ENCODE measurements around the gene NOL4L. TPM values are rescaled to one million over a fixed set of nuclear protein-coding genes. Genes with fewer than 3 reads are reported as not detected.
A peak's percentile ranks its signal among the peaks of the same experiment; 100 is the strongest.

The NOL4L gene
- total RNA-seq, 1 experiment from 2014 or later: 23.8 TPM

- no peak for DNase-seq (ENCODE audit: low read depth)
Measured at GRCh38 chr20:32563311-32564272, 21.5 kb downstream of the NOL4L start.

GRCh38 chr20:32562495-32562911, 22.6 kb downstream of the NOL4L start:
- no peak for DNase-seq (ENCODE audit: low read depth)

GRCh38 chr20:32560989-32561830, 23.9 kb downstream of the NOL4L start:
- no peak for DNase-seq (ENCODE audit: low read depth)

GRCh38 chr20:32560482-32560988, 24.6 kb downstream of the NOL4L start:
- no peak for DNase-seq (ENCODE audit: low read depth)

- DNase-seq (ENCODE audit: low read depth): no peak
Measured at GRCh38 chr20:32559753-32560380, 25.3 kb downstream of the NOL4L start.

- no peak for DNase-seq (ENCODE audit: low read depth)
Measured at GRCh38 chr20:32559205-32559752, 25.9 kb downstream of the NOL4L start.

- DNase-seq (ENCODE audit: low read depth): no peak
Measured at GRCh38 chr20:32558526-32558925, 26.6 kb downstream of the NOL4L start.

GRCh38 chr20:32557319-32557718, 27.8 kb downstream of the NOL4L start:
- DNase-seq (ENCODE audit: low read depth): no peak

GRCh38 chr20:32556312-32557184, 28.6 kb downstream of the NOL4L start:
- no peak for DNase-seq (ENCODE audit: low read depth)

- no peak for DNase-seq (ENCODE audit: low read depth)
Measured at GRCh38 chr20:32555584-32555983, 29.5 kb downstream of the NOL4L start.

- no peak for DNase-seq (ENCODE audit: low read depth)
Measured at GRCh38 chr20:32554965-32555289, 30.2 kb downstream of the NOL4L start.

- DNase-seq (ENCODE audit: low read depth): no peak
Measured at GRCh38 chr20:32553618-32554017, 31.5 kb downstream of the NOL4L start.

- no peak for DNase-seq (ENCODE audit: low read depth)
Measured at GRCh38 chr20:32551693-32552092, 33.4 kb downstream of the NOL4L start.

- DNase-seq (ENCODE audit: low read depth): no peak
Measured at GRCh38 chr20:32549842-32550241, 35.3 kb downstream of the NOL4L start.

GRCh38 chr20:32547753-32548034, 37.4 kb downstream of the NOL4L start:
- DNase-seq (ENCODE audit: low read depth): no peak

GRCh38 chr20:32546918-32547752, 38.0 kb downstream of the NOL4L start:
- DNase-seq (ENCODE audit: low read depth): no peak

GRCh38 chr20:32544893-32545840, 40.0 kb downstream of the NOL4L start:
- peak; percentile 35 for DNase-seq (ENCODE audit: low read depth)

- no peak for DNase-seq (ENCODE audit: low read depth)
Measured at GRCh38 chr20:32544260-32544722, 40.8 kb downstream of the NOL4L start.

All from HT1080 (cell line).